Measurements from ENCODE around the gene MAP3K3. TPM values are rescaled to one million over a fixed set of nuclear protein-coding genes. Genes with fewer than 3 reads are reported as not detected.

MAP3K3 gene
- polyA plus RNA-seq, 1 donor from 2014 or later, result 16.6 TPM

DNA sequence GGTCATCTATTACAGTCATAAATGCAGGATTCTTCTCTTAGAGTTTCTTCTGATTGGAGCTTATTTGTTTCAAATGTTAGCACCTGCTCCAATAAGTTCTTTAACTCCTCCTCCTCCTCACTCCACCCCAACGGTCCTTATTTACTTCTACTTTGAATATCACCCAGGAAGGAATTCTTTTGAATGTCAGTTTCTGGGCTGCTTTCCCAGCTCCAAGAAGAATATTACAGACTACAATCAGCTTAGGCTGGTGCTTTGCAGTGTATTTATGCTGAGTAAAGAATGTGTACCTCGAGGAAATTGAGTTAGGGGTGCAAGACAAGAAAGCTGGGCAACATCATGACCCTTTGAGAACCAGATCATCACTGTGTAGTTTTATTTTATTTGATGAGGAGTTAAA is 30.8 kb downstream of the MAP3K3 start:
- H3K9me2 ChIP-seq (ENCODE audit: insufficient read depth, low read length), result no peaks in the 10 kb centered on the region
- H3K9ac ChIP-seq (ENCODE audit: low read length), result no peak overlapping the region
- H3K27me3 ChIP-seq (ENCODE audit: insufficient read depth, low read depth, low read length), result no peaks in the 10 kb centered on the region
- no peaks in the 10 kb centered on the region for H4K20me1 ChIP-seq (ENCODE audit: insufficient read depth)
- H3K79me2 ChIP-seq (replicated peaks; ENCODE audit: insufficient read depth, low read length), result no peaks in the 10 kb centered on the region
- H2AFZ ChIP-seq (ENCODE audit: low read depth, low read length), result no peak overlapping the region
- H3K4me3 ChIP-seq (ENCODE audit: low read length), result no peak overlapping the region
- no peaks in the 10 kb centered on the region for H3K36me3 ChIP-seq (ENCODE audit: insufficient read depth, low read length)
- H3K4me2 ChIP-seq (ENCODE audit: low read length), result no peak overlapping the region
- no peak overlapping the region for H3K27ac ChIP-seq (ENCODE audit: low read length)
- no peaks in the 10 kb centered on the region for H3K9me3 ChIP-seq (ENCODE audit: low read length)
- no peaks in the 10 kb centered on the region for H3F3A ChIP-seq (ENCODE audit: insufficient read depth, low read length, poor library complexity, severe bottlenecking)
- no peak for TF ChIP-seq EZH2 (IDR thresholded peaks at IDR 0.05; ENCODE audit: borderline replicate concordance, insufficient read depth, low read length, poor library complexity, severe bottlenecking)
- no peak for TF ChIP-seq RAD21 (conservative IDR thresholded peaks at IDR 0.05)
- TF ChIP-seq, protein P1, sequence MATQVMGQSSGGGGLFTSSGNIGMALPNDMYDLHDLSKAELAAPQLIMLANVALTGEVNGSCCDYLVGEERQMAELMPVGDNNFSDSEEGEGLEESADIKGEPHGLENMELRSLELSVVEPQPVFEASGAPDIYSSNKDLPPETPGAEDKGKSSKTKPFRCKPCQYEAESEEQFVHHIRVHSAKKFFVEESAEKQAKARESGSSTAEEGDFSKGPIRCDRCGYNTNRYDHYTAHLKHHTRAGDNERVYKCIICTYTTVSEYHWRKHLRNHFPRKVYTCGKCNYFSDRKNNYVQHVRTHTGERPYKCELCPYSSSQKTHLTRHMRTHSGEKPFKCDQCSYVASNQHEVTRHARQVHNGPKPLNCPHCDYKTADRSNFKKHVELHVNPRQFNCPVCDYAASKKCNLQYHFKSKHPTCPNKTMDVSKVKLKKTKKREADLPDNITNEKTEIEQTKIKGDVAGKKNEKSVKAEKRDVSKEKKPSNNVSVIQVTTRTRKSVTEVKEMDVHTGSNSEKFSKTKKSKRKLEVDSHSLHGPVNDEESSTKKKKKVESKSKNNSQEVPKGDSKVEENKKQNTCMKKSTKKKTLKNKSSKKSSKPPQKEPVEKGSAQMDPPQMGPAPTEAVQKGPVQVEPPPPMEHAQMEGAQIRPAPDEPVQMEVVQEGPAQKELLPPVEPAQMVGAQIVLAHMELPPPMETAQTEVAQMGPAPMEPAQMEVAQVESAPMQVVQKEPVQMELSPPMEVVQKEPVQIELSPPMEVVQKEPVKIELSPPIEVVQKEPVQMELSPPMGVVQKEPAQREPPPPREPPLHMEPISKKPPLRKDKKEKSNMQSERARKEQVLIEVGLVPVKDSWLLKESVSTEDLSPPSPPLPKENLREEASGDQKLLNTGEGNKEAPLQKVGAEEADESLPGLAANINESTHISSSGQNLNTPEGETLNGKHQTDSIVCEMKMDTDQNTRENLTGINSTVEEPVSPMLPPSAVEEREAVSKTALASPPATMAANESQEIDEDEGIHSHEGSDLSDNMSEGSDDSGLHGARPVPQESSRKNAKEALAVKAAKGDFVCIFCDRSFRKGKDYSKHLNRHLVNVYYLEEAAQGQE (IDR thresholded peaks at IDR 0.05; ENCODE audit: borderline replicate concordance), result no peak
- no peak for TF ChIP-seq EP300 (conservative IDR thresholded peaks at IDR 0.05; ENCODE audit: poor library complexity, severe bottlenecking)
- no peak for TF ChIP-seq SMC3 (conservative IDR thresholded peaks at IDR 0.05; ENCODE audit: poor library complexity)
- no peak for TF ChIP-seq POLR2AphosphoS5 (IDR thresholded peaks at IDR 0.05)
- TF ChIP-seq MXI1 (conservative IDR thresholded peaks at IDR 0.05; ENCODE audit: poor library complexity, severe bottlenecking), result no peak
- no peak for TF ChIP-seq TAF1 (IDR thresholded peaks at IDR 0.05; ENCODE audit: low read depth)
- TF ChIP-seq CTCF (IDR thresholded peaks at IDR 0.05; ENCODE audit: poor library complexity, severe bottlenecking), result no peak

GRCh38 chr17:63657786-63658185 is 35.6 kb downstream of the MAP3K3 start:
- no peaks in the 10 kb centered on the region for H4K20me1 ChIP-seq (ENCODE audit: insufficient read depth)
- no peak overlapping the region for H3K27ac ChIP-seq (ENCODE audit: low read length)
- H3K9me2 ChIP-seq (ENCODE audit: insufficient read depth, low read length), result no peaks in the 10 kb centered on the region
- TF ChIP-seq EP300 (conservative IDR thresholded peaks at IDR 0.05; ENCODE audit: poor library complexity, severe bottlenecking) (no peak), SMC3 (conservative IDR thresholded peaks at IDR 0.05; ENCODE audit: poor library complexity) (no peak), MXI1 (conservative IDR thresholded peaks at IDR 0.05; ENCODE audit: poor library complexity, severe bottlenecking) (no peak), TAF1 (IDR thresholded peaks at IDR 0.05; ENCODE audit: low read depth) (no peak)
- no peaks in the 10 kb centered on the region for H3K27me3 ChIP-seq (ENCODE audit: insufficient read depth, low read depth, low read length)
- H2AFZ ChIP-seq (ENCODE audit: low read depth, low read length), result no peak overlapping the region
- H3K79me2 ChIP-seq (replicated peaks; ENCODE audit: insufficient read depth, low read length), result no peaks in the 10 kb centered on the region
- H3K9ac ChIP-seq (ENCODE audit: low read length), result no peak overlapping the region
- no peak overlapping the region for H3K4me2 ChIP-seq (ENCODE audit: low read length)
- H3F3A ChIP-seq (ENCODE audit: insufficient read depth, low read length, poor library complexity, severe bottlenecking), result no peaks in the 10 kb centered on the region
- H3K9me3 ChIP-seq (ENCODE audit: low read length), result no peaks in the 10 kb centered on the region
- no peak overlapping the region for H3K4me3 ChIP-seq (ENCODE audit: low read length)
- H3K36me3 ChIP-seq (ENCODE audit: insufficient read depth, low read length), result no peaks in the 10 kb centered on the region
